Activated T-cell treated with anti-CD3 and anti-CD28 coated beads, Interleukin-2, amount 50 U/mL, for 4 hours (primary cell): ENCODE results near the gene NOX5. TPM values are rescaled to one million over a fixed set of nuclear protein-coding genes. Genes with fewer than 3 reads are reported as not detected.

ENCODE experiments used
- ATAC-seq, 2 donors: fragments of 200-7000 bp; cut with Tn5 transposase; one replicate each; pipeline ENCODE4 v1.10.0; 2021
- DNase-seq: peaks from one replicate; pipeline ENCODE4 v3.0.0-alpha.2; 2020
- H3K27me3 Mint-ChIP-seq: one replicate; pipeline ENCODE4 v1.8.0; 2021; ENCODE audit warnings: low read depth, mixed read lengths
- H3K36me3 Mint-ChIP-seq: one replicate; pipeline ENCODE4 v1.8.0; 2022; ENCODE audit warnings: mixed read lengths; ENCODE audit not compliant: insufficient read depth
- H3K4me1 Mint-ChIP-seq: one replicate; pipeline ENCODE4 v1.8.0; 2021; ENCODE audit warnings: low read depth, mixed read lengths
- H3K4me3 Mint-ChIP-seq: one replicate; pipeline ENCODE4 v1.8.0; 2021; ENCODE audit warnings: mild to moderate bottlenecking, moderate library complexity, mixed read lengths
- H3K9me3 Mint-ChIP-seq: one replicate; pipeline ENCODE4 v1.8.0; 2021; ENCODE audit warnings: mixed read lengths
- total RNA-seq, 3 donors: library from RNA; stranded (reverse); gene quantifications; one replicate each; pipeline ENCODE4 v1.2.1, GENCODE V29; 2021

NOX5 gene
- total RNA-seq, 3 donors from 2014 or later, result not detected

DNA sequence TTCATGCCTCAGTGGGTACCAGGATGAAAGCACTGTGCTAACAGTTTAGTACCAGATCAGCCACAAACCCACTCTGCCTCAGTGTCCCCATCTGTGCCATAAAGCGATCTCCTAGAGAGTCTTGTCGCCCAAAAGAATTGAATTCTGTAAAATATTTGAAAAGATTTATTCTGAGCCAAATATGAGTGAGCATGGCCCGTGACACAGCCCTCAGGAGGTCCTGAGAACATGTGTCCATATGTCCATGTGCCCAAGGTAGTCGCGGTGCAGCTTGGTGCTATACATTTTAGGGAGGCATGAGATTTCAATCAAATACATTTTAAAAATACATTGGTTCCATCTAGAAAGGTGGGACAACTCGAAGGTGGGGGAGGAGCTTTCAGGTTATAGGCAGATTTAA is 15.4 kb upstream of the NOX5 start:
- no peaks in the 10 kb centered on the region for H3K4me1 Mint-ChIP-seq
- DNase-seq, result no peak

DNA sequence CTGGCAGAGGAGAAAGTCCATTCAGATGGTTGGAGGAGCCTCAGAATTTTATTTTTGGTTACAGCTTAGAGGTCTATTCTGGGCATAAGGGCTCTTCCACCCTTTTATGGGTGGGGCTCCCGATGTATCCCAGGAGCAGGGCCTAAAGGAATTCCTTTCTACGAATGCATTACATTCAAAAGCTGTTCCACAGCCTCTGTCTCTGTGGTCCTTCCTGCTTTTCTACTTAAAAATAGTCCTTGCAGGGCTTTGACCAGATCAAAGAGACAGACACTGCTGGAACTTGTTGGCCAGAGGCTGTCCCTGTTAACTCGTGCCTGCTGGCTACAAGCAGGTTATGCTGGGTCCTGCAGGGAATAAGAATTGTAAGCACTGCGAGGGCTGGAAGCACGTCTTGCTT is 14.4 kb upstream of the NOX5 start:
- ATAC-seq (no peak), DNase-seq (no peak)
- Mint-ChIP-seq H3K4me1 (no peaks in the 10 kb centered on the region), H3K36me3 (peaks cover 2% of the 10 kb centered on the region), H3K27me3 (peaks cover 11% of the 10 kb centered on the region), H3K9me3 (peaks cover 3% of the 10 kb centered on the region), H3K4me3 (no peak overlapping the region)

More for the DNA sequence above, 15.4 kb upstream of the NOX5 start:
- Mint-ChIP-seq H3K9me3 (no peaks in the 10 kb centered on the region), H3K4me3 (no peak overlapping the region), H3K27me3 (peaks cover 11% of the 10 kb centered on the region), H3K36me3 (no peaks in the 10 kb centered on the region)
- ATAC-seq, result no peak

GRCh38 chr15:69000725-69001503 is 13.6 kb upstream of the NOX5 start:
- Mint-ChIP-seq H3K9me3 (peaks cover 11% of the 10 kb centered on the region), H3K4me1 (no peaks in the 10 kb centered on the region), H3K36me3 (peaks cover 2% of the 10 kb centered on the region), H3K27me3 (peaks cover 16% of the 10 kb centered on the region), H3K4me3 (no peak overlapping the region)
- ATAC-seq (no peak), DNase-seq (no peak)

- H3K36me3 Mint-ChIP-seq, result peaks cover 2% of the 10 kb centered on the region
- H3K4me3 Mint-ChIP-seq, result no peak overlapping the region
- peaks cover 15% of the 10 kb centered on the region for H3K9me3 Mint-ChIP-seq
- no peak for DNase-seq
- H3K4me1 Mint-ChIP-seq, result no peaks in the 10 kb centered on the region
- peaks cover 13% of the 10 kb centered on the region for H3K27me3 Mint-ChIP-seq
- ATAC-seq, result no peak
Measured at GRCh38 chr15:69002783-69003182, 11.7 kb upstream of the NOX5 start.

- Mint-ChIP-seq H3K36me3 (peaks cover 3% of the 10 kb centered on the region), H3K27me3 (peaks cover 13% of the 10 kb centered on the region), H3K4me1 (no peaks in the 10 kb centered on the region), H3K4me3 (no peak overlapping the region), H3K9me3 (peaks cover 24% of the 10 kb centered on the region)
- ATAC-seq (no peak), DNase-seq (no peak)
Measured at GRCh38 chr15:69004011-69004410, 10.5 kb upstream of the NOX5 start.

GRCh38 chr15:69008056-69008455 is 6.4 kb upstream of the NOX5 start:
- Mint-ChIP-seq H3K27me3 (peaks cover 15% of the 10 kb centered on the region), H3K9me3 (peaks cover 34% of the 10 kb centered on the region), H3K36me3 (peaks cover 5% of the 10 kb centered on the region), H3K4me1 (no peaks in the 10 kb centered on the region), H3K4me3 (no peak overlapping the region)
- ATAC-seq (no peak), DNase-seq (no peak)

- no peaks in the 10 kb centered on the region for H3K4me1 Mint-ChIP-seq
- no peak for ATAC-seq
- peaks cover 15% of the 10 kb centered on the region for H3K27me3 Mint-ChIP-seq
- H3K9me3 Mint-ChIP-seq, result peaks cover 34% of the 10 kb centered on the region
- DNase-seq, result no peak
- no peak overlapping the region for H3K4me3 Mint-ChIP-seq
- peaks cover 5% of the 10 kb centered on the region for H3K36me3 Mint-ChIP-seq
Measured at GRCh38 chr15:69009341-69009740, 5.2 kb upstream of the NOX5 start.

DNA sequence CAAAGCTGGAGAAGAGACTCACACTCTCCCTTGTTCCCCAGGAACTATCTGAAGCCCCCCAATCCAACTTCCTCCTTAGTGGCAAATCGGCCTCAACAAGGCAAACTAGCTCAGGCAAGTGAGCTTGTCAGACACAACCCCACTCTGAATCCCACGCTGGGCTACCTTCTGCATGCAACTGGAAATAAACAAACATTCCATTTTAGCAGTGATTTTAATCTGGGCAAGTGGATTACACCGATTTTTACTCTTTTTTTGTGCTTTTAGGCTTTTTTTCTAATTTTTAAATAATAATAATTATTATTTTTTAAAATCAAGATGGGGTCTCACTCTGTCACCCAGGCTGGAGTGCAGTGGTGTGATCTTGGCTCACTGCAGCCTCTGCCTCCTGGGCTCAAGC is 2.9 kb upstream of the NOX5 start:
- Mint-ChIP-seq H3K4me3 (no peak overlapping the region), H3K27me3 (peaks cover 14% of the 10 kb centered on the region), H3K4me1 (no peaks in the 10 kb centered on the region), H3K36me3 (peaks cover 4% of the 10 kb centered on the region), H3K9me3 (peaks cover 23% of the 10 kb centered on the region)
- no peak for DNase-seq
- no peak for ATAC-seq

DNA sequence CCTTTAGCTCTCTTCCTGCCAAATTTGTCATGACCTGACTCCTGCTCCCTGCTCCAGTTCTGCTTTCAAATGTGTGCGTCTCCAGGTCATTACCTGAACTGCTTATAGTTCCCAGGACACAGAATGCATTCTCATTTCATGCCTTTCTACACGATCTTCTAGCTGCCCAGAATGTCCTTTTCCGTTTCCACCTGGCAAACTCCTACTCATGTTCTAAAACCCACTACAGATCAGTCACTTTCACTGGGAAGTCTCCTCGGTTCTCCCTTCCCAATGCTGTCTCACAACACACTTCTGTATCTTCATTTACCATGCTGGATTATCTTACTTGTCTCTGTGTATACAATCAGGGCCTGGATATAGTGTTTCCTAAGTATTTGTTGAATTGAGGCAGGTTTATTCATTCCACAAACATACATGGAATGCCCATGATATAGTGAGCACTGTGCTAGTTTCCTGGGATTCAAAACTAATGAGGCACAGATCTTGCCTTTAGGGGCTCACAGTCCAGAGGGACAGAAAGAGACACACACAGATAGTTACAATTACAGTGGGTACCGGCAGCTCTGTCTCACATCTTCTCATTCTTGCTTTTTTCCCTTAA is 1.6 kb upstream of the NOX5 start:
- Mint-ChIP-seq H3K4me1 (no peaks in the 10 kb centered on the region), H3K36me3 (peaks cover 4% of the 10 kb centered on the region), H3K9me3 (peaks cover 18% of the 10 kb centered on the region), H3K4me3 (no peak overlapping the region), H3K27me3 (peaks cover 14% of the 10 kb centered on the region)
- no peak for DNase-seq
- no peak for ATAC-seq

DNA sequence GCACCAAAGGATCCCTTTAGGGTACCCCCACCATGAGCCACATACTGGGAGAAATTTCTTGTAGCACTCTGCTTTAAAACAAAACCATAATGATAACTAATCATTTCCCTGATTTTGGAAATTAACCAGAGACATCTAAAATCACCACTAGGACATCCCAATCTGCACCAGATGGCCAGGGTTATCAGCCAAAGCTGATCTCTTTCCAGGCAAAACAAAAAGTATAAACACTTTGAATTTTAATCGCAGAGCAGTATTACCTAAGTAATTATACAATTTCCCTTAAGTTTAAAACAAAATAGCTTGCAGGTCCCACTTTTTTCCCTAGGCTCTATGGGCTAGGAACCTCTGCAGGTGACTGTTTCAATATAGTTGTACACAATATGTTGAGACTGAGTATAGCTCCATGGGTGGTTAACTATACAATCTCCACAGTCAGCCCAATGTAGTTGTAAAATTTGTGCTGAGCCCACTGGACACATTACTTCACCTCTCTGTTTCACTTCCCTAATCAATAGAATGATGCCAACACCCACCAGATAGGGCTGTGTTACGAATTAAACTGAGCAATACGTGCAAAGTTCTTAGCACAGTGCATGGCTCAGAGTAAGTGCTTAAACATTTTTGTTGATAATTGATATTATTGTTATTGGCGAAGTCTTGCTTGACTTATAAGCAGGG is 629 bp upstream of the NOX5 start:
- peaks cover 14% of the 10 kb centered on the region for H3K27me3 Mint-ChIP-seq
- H3K4me3 Mint-ChIP-seq, result no peak overlapping the region
- ATAC-seq (no peak), DNase-seq (no peak)
- peaks cover 2% of the 10 kb centered on the region for H3K36me3 Mint-ChIP-seq
- no peaks in the 10 kb centered on the region for H3K4me1 Mint-ChIP-seq
- H3K9me3 Mint-ChIP-seq, result peaks cover 11% of the 10 kb centered on the region

DNA sequence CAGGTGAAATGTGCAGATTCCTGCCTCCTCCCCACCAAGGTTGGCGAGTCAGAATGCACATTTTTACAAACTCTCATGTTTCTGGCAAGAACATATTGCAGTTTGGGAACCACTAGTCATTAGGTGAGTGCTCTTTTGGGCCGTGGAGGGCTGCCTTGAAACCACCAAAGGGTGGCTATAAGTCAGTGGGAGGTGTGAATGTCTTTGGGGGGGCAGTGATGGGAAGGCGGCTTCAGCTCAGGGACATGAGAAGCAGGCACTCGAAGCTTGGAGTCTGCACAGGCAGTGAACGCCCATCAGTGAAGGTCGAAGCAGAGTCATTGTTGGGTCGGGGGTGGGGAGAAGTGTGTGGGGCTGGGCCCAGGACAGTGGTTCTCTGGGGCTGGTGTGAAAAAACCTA is 1.1 kb downstream of the NOX5 start:
- no peak for ATAC-seq
- H3K36me3 Mint-ChIP-seq, result no peaks in the 10 kb centered on the region

DNA sequence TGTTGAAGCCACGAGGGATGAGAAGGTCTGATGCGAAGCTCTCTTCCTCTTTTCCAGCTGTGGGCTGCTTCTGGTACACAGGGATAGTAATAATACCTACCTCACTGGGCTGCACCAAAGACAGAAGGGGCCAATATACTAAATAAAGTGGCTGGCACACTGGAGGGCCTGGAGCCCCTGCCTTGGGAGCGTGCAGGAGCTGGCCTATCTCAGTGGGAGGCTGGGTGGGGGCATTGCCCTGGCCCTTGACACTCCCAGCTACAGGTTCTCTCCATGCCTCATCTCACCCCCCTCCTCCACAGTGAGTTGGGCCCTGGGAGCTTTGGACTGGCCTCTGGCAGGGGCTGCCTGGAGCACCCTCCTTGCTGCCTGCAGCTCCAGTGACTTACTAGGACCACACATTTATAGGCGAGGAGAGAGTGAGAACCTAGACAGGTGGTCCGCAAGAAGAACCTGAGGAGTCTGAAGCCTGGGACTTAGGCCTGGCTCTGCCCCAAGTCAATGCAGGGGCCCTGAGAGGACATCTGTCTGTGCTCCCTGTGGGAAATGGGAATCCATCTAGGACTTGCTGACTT is 1.6 kb downstream of the NOX5 start:
- H3K9me3 Mint-ChIP-seq, result no peaks in the 10 kb centered on the region
- H3K36me3 Mint-ChIP-seq, result no peaks in the 10 kb centered on the region
- ATAC-seq (no peak), DNase-seq (no peak)
- H3K4me1 Mint-ChIP-seq, result no peaks in the 10 kb centered on the region
- no peak overlapping the region for H3K4me3 Mint-ChIP-seq
- peaks cover 16% of the 10 kb centered on the region for H3K27me3 Mint-ChIP-seq

More for the DNA sequence above, 1.1 kb downstream of the NOX5 start:
- H3K27me3 Mint-ChIP-seq, result peaks cover 16% of the 10 kb centered on the region
- no peak for DNase-seq
- no peaks in the 10 kb centered on the region for H3K4me1 Mint-ChIP-seq
- no peaks in the 10 kb centered on the region for H3K9me3 Mint-ChIP-seq
- no peak overlapping the region for H3K4me3 Mint-ChIP-seq

DNA sequence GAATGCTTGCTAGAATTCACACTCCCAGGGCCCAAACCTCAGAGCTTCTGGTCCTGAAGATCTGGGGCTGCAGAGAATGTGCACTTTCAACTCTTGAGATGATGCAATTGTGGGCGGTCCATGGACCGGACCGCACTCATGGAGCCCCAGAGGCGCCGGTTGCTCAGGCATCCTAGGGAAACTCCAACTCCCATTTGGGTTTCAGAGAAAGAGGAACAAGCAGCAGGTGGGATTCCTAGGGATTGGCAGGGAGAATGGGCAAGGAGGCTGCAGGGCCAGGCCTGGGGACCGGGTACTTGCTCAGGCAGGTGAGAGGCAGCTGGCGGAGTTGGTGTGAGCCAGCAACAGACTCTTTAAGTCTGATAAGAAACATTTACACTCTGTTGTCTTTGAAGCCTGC is 3.5 kb downstream of the NOX5 start:
- no peaks in the 10 kb centered on the region for H3K4me1 Mint-ChIP-seq
- H3K9me3 Mint-ChIP-seq, result no peaks in the 10 kb centered on the region
- no peak overlapping the region for H3K4me3 Mint-ChIP-seq
- ATAC-seq (no peak), DNase-seq (no peak)
- peaks cover 5% of the 10 kb centered on the region for H3K27me3 Mint-ChIP-seq
- H3K36me3 Mint-ChIP-seq, result no peaks in the 10 kb centered on the region

DNA sequence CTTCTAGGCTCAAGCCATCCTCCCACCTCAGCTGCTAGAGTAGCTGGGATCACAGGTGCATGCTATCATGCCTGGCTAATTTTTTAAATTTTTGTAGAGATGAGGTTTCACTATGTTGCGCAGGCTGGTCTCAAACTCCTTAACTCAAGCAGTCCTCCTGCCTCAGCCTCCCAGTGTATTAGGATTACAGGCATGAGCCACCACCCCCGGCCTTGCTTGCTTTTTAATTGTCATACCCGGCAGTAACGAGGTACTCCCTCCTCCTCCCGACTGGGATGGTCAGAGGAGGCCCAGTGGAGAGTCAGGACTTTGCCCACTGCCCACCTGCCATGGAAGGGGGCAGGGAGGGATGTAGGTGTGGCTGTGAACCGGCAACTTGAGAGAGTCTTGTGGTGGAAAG is 4.5 kb downstream of the NOX5 start:
- Mint-ChIP-seq H3K36me3 (no peaks in the 10 kb centered on the region), H3K4me1 (no peaks in the 10 kb centered on the region), H3K4me3 (no peak overlapping the region), H3K27me3 (peaks cover 5% of the 10 kb centered on the region), H3K9me3 (no peaks in the 10 kb centered on the region)
- no peak for DNase-seq
- ATAC-seq, result no peak
